GM18505 (cell line): ENCODE measurements around the gene CEP85.

Experiments used
- ATAC-seq: cut with Tn5 transposase; IDR thresholded peaks from one replicate; pipeline ENCODE4 v1.9.1; 2021; ENCODE audit not compliant: unreplicated experiment
- POLR2A ChIP-seq: IDR thresholded peaks from 4 replicates; pipeline ENCODE4 v1.6.1; 2011; ENCODE audit warnings: borderline replicate concordance; ENCODE audit not compliant: insufficient read depth, insufficient read length; ENCODE audit errors: extremely low read depth

The CEP85 gene

GRCh38 chr1:26315874-26316850 is 82.2 kb downstream of the CEP85 start:
- no peak for ATAC-seq
- no peak for TF ChIP-seq POLR2A

- no peak for TF ChIP-seq POLR2A
- ATAC-seq = no peak
Observed at GRCh38 chr1:26317146-26317545, 83.1 kb downstream of the CEP85 start.

GRCh38 chr1:26317612-26318337 is 83.8 kb downstream of the CEP85 start, which contains the start of gene CD52:
TSS of gene CD52 (plus strand) at chr1:26317958. CDS start at chr1:26318018, 60 bp downstream.
- ATAC-seq = no peak
- peak; percentile 91 for TF ChIP-seq POLR2A

- ATAC-seq = no peak
- TF ChIP-seq POLR2A = peak; percentile 42
Observed at GRCh38 chr1:26318338-26319064, 84.5 kb downstream of the CEP85 start.

- no peak for ATAC-seq
- peak; percentile 34 for TF ChIP-seq POLR2A
Observed at GRCh38 chr1:26320896-26321295, 86.9 kb downstream of the CEP85 start.

- peak; percentile 43 for ATAC-seq
- TF ChIP-seq POLR2A = no peak
Observed at GRCh38 chr1:26321315-26322041, 87.5 kb downstream of the CEP85 start.

GRCh38 chr1:26322042-26322331 is 88.0 kb downstream of the CEP85 start:
- TF ChIP-seq POLR2A = no peak
- no peak for ATAC-seq

GRCh38 chr1:26323382-26323781 is 89.4 kb downstream of the CEP85 start:
- no peak for TF ChIP-seq POLR2A
- ATAC-seq = no peak

- no peak for TF ChIP-seq POLR2A
- no peak for ATAC-seq
Observed at GRCh38 chr1:26324550-26324949, 90.5 kb downstream of the CEP85 start.

- no peak for ATAC-seq
- TF ChIP-seq POLR2A = no peak
Observed at GRCh38 chr1:26327956-26328362, 94.0 kb downstream of the CEP85 start.
